ENCODE measurements around the gene CTNNA3.

Gene CTNNA3

DNA sequence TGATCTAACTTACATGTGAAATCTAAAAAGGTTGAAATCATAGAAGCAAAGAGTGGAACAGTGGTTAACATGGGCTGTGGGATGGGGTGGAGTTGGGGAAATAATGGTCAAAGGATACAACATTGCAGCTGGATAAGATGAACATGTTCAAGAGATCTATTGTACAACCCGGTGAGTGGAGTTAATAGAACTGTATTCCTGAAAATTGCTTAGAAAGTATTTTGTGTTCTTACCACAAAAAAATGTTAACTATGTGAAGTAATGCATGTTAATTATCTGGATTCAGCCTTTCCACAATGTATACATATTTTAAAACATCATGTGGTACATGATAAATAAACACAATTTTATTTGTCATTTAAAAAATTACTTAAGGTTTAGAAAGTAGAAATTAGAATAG, 1041.1 kb downstream of the CTNNA3 start:
- Histone ChIP-seq H3K79me2 (ENCODE audit: insufficient read depth, low read length) (no peaks in the 10 kb centered on the region), H2AFZ (ENCODE audit: low read length) (no peak overlapping the region), H3K9ac (ENCODE audit: low read depth, low read length, poor library complexity, severe bottlenecking) (no peak overlapping the region), H3K27me3 (ENCODE audit: insufficient read depth, low read length, poor library complexity, severe bottlenecking) (no peaks in the 10 kb centered on the region), H3K36me3 (ENCODE audit: insufficient read depth, low read length) (no peaks in the 10 kb centered on the region), H3K4me2 (ENCODE audit: low read depth, low read length, poor library complexity, severe bottlenecking) (no peak overlapping the region), H3K9me2 (replicated peaks; ENCODE audit: low read depth, low read length) (no peaks in the 10 kb centered on the region), H3F3A (ENCODE audit: low read depth) (no peaks in the 10 kb centered on the region), H3K4me1 (ENCODE audit: insufficient read depth, low read length, poor library complexity, severe bottlenecking) (no peaks in the 10 kb centered on the region), H3K4me3 (ENCODE audit: low read length, poor library complexity, severe bottlenecking) (no peak overlapping the region), H4K20me1 (ENCODE audit: insufficient read depth, low read length, poor library complexity, severe bottlenecking) (no peaks in the 10 kb centered on the region), H3K9me3 (ENCODE audit: insufficient read depth, low read depth, low read length) (0 out of 2 replicates have a peak, but pooled peaks cover 5% of the 10 kb centered on the region)
- TF ChIP-seq EZH2phosphoT487 (IDR thresholded peaks at IDR 0.05; ENCODE audit: borderline replicate concordance), result no peak
- TF ChIP-seq, protein P1, sequence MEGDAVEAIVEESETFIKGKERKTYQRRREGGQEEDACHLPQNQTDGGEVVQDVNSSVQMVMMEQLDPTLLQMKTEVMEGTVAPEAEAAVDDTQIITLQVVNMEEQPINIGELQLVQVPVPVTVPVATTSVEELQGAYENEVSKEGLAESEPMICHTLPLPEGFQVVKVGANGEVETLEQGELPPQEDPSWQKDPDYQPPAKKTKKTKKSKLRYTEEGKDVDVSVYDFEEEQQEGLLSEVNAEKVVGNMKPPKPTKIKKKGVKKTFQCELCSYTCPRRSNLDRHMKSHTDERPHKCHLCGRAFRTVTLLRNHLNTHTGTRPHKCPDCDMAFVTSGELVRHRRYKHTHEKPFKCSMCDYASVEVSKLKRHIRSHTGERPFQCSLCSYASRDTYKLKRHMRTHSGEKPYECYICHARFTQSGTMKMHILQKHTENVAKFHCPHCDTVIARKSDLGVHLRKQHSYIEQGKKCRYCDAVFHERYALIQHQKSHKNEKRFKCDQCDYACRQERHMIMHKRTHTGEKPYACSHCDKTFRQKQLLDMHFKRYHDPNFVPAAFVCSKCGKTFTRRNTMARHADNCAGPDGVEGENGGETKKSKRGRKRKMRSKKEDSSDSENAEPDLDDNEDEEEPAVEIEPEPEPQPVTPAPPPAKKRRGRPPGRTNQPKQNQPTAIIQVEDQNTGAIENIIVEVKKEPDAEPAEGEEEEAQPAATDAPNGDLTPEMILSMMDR (conservative IDR thresholded peaks at IDR 0.05; ENCODE audit: low read length), result no peak

- TF ChIP-seq EZH2phosphoT487 (IDR thresholded peaks at IDR 0.05; ENCODE audit: borderline replicate concordance), result no peak
- TF ChIP-seq, protein P1 (conservative IDR thresholded peaks at IDR 0.05; ENCODE audit: low read length), result no peak
- no peak overlapping the region for H3K9ac ChIP-seq (ENCODE audit: low read depth, low read length, poor library complexity, severe bottlenecking)
- H3K4me3 ChIP-seq (ENCODE audit: low read length, poor library complexity, severe bottlenecking), result no peak overlapping the region
- no peaks in the 10 kb centered on the region for H3K9me2 ChIP-seq (replicated peaks; ENCODE audit: low read depth, low read length)
- no peaks in the 10 kb centered on the region for H3K4me1 ChIP-seq (ENCODE audit: insufficient read depth, low read length, poor library complexity, severe bottlenecking)
- H3K36me3 ChIP-seq (ENCODE audit: insufficient read depth, low read length), result no peaks in the 10 kb centered on the region
- H3K79me2 ChIP-seq (ENCODE audit: insufficient read depth, low read length), result no peaks in the 10 kb centered on the region
- no peaks in the 10 kb centered on the region for H3F3A ChIP-seq (ENCODE audit: low read depth)
- no peaks in the 10 kb centered on the region for H3K27me3 ChIP-seq (ENCODE audit: insufficient read depth, low read length, poor library complexity, severe bottlenecking)
- no peak overlapping the region for H2AFZ ChIP-seq (ENCODE audit: low read length)
- no peaks in the 10 kb centered on the region for H4K20me1 ChIP-seq (ENCODE audit: insufficient read depth, low read length, poor library complexity, severe bottlenecking)
- H3K9me3 ChIP-seq (ENCODE audit: insufficient read depth, low read depth, low read length), result 0 out of 2 replicates have a peak, but pooled peaks cover 5% of the 10 kb centered on the region
- H3K4me2 ChIP-seq (ENCODE audit: low read depth, low read length, poor library complexity, severe bottlenecking), result no peak overlapping the region
These were observed 1044.5 kb downstream of the CTNNA3 start for GRCh38 chr10:66651308-66652082.

DNA sequence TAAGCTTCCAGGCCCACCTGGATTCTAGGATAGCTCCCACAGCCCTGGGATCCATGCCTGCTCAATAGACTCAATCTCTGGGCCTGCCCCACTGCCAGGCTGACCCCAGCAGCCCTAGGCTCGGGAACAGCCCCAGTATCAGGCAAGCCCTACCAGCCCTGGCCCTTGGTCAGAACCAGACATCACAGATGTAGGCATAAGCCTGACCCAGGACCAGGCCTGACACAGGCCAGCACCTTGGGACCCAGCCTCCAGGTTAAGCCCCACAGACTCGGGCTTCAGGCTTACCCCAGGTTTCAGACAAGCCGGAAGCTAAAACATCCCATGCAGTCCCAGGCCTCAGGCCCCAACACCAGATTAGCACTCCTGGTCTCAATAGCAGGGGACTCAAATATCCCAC, 1046.4 kb downstream of the CTNNA3 start:
- TF ChIP-seq, protein P1 (conservative IDR thresholded peaks at IDR 0.05; ENCODE audit: low read length), result no peak
- TF ChIP-seq EZH2phosphoT487 (IDR thresholded peaks at IDR 0.05; ENCODE audit: borderline replicate concordance), result no peak
- Histone ChIP-seq H3K36me3 (ENCODE audit: insufficient read depth, low read length) (no peaks in the 10 kb centered on the region), H3K4me3 (ENCODE audit: low read length, poor library complexity, severe bottlenecking) (no peak overlapping the region)

More for the DNA sequence above, 1046.4 kb downstream of the CTNNA3 start:
- Histone ChIP-seq H3F3A (ENCODE audit: low read depth) (no peaks in the 10 kb centered on the region), H3K4me1 (ENCODE audit: insufficient read depth, low read length, poor library complexity, severe bottlenecking) (no peaks in the 10 kb centered on the region), H3K79me2 (ENCODE audit: insufficient read depth, low read length) (no peaks in the 10 kb centered on the region), H3K9me2 (replicated peaks; ENCODE audit: low read depth, low read length) (no peaks in the 10 kb centered on the region), H2AFZ (ENCODE audit: low read length) (no peak overlapping the region), H3K4me2 (ENCODE audit: low read depth, low read length, poor library complexity, severe bottlenecking) (no peak overlapping the region), H3K27me3 (ENCODE audit: insufficient read depth, low read length, poor library complexity, severe bottlenecking) (no peaks in the 10 kb centered on the region), H3K9me3 (ENCODE audit: insufficient read depth, low read depth, low read length) (0 out of 2 replicates have a peak, but pooled peaks cover 5% of the 10 kb centered on the region), H4K20me1 (ENCODE audit: insufficient read depth, low read length, poor library complexity, severe bottlenecking) (no peaks in the 10 kb centered on the region), H3K9ac (ENCODE audit: low read depth, low read length, poor library complexity, severe bottlenecking) (no peak overlapping the region)
